ENCODE measurements around the gene PPP6R1.
"Not testable (repeated sequence)": the region's sequence is repeated elsewhere in the genome, so short reads cannot be mapped to it uniquely, and the experiment has no call there.

PPP6R1 gene

DNA sequence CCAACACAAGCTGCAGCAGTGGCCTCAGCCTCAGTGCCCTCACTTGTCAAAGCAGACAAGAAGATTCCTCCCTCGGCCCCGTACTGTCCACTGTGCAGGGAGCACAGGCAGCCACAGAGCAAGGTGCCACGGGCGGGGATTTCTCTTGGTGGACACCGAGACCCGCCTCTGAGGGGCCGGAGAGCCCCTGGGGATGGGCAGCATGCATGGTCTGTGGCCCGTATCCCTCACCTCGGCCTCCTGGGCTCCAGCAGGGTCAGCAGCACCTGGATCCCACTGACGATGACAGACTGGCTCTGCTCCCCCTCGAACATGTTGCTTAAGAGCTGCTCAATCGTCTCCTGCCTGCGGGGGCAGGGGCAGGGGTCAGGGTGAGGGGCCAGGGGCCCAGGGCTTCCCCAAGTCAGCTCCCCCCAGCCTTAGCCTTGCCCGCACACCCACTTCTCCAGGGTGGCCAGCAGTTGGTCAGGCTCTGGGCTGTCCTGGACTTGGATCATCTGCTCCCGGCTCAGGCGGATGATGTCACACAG, 16.8 kb downstream of the PPP6R1 start:
- DNase-seq, result no peak

DNA sequence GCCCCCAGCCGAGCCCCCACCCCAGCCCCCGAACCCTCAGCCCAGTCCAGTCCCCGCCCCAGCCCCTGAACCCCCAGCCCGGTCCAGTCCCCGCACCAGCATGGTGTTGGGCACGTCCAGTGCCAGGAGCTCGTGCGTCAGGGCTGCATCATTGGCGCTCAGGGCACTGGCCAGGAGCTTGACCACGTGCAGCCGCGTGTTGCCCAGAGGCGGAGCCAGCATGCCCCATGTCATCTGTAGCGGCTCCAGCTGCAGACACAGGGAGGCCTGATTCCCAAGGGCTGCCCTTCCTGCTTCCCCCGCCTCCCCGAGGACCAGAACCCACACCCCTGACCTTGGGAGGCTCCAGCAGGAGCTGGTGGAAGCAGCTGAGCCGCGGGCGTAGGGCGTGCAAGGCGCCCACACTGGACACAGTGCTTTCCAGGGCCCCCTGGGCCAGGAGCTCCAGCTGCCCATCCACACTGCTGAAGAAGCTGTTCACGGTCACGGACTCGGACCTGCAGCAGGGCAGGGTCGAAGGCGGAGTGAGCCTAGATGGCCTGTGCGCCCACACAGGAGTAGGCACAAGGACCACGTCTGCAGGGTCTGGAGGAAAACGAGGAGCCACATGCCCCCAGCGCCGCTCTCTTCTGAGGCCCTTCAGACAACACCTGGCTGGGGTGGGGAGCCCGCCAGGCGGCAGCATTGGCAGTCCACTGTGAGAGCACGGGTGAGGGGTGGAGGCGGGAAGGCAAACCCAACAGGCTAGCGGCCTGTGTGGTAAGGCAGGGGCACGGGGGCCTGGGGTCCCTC, 17.5 kb downstream of the PPP6R1 start:
- DNase-seq, result no peak

DNA sequence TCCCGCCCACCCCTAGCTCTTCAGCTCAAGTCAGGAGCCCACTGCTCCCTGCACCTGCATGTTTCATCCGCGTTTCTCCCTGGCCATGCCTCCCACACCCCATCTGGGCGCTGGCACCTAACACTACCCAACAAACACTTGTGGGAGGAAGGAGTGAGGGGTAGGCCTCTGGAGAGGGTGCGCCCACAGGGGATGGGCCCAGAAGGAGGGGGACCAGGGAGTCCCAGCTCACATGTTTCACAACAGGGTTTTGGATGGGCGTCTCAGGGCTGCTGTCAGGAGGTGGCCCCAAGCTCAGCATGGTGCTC, 18.1 kb downstream of the PPP6R1 start:
- DNase-seq, result no peak

DNA sequence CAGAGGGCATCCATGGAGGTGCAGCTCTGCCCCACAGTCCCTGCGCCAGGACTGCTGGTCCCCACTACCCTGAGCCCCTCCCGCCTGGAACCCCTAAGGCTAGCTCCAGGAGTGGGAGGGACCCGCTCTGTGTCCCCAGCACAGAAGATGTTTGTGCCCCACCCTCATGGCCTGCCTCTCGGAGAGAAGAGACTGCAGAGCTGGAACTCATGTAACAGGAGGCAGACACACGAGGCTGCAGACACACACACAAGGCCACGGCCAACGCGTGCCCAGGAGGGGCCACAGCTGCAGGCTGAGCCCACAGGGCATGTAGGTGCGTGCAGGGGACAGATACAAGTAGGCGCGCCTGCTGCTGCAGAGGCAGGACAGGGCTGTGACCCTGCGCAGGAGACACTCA, 19.8 kb downstream of the PPP6R1 start:
- no peak for DNase-seq

DNA sequence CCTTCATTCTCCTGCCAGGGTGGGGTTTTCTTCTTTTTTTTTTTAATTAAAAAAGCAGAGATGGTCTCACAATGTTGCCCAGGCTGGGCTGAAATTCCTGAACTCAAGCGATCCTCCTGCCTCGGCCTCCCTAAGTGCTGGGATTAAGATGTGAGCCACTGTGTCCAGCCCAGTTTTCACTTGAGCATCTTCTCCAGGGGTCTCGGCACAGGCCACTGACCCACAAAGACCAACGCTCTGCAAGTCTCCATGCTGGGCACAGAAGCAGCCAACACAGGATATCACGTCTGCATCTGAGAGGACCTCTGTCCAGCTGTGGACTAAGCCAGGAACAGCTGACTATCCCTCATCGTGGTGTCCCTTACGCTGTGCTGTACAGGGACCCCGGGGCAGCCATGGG, 20.8 kb downstream of the PPP6R1 start:
- DNase-seq, result no peak

DNA sequence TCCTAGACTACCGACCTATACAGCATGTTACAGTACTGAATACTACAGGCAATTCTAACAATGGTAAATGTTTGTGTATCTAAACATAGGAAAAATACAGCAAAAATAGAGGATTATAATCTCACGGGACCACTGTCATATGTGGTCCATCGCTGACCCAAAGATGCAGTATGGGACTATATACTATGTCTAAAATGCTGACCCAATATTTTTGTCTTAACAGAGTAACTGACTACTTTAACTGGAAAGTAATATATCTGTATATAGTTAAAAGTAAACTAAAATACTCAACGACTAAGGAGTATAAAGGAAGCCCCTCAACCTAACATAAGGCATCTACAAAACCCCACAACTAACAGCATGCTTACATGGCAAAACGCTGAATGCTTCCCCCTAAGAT, 25.8 kb downstream of the PPP6R1 start:
- no peak for DNase-seq

DNA sequence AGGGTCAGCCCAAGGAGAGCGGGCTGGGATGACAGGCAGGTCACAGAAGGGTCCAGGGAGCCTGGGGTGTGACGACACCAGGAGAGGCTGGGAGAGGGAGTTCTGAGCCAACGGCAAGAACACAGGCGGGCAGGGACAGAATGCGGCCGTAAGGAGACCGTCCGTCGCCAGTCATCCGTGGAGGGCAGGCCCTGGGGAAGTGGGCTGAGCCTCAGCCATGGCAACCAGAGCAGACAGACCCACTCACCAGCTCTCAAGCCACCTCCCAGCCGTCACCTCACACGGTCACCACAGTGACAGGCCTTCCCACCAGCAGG, 26.6 kb downstream of the PPP6R1 start:
- DNase-seq, result no peak

DNA sequence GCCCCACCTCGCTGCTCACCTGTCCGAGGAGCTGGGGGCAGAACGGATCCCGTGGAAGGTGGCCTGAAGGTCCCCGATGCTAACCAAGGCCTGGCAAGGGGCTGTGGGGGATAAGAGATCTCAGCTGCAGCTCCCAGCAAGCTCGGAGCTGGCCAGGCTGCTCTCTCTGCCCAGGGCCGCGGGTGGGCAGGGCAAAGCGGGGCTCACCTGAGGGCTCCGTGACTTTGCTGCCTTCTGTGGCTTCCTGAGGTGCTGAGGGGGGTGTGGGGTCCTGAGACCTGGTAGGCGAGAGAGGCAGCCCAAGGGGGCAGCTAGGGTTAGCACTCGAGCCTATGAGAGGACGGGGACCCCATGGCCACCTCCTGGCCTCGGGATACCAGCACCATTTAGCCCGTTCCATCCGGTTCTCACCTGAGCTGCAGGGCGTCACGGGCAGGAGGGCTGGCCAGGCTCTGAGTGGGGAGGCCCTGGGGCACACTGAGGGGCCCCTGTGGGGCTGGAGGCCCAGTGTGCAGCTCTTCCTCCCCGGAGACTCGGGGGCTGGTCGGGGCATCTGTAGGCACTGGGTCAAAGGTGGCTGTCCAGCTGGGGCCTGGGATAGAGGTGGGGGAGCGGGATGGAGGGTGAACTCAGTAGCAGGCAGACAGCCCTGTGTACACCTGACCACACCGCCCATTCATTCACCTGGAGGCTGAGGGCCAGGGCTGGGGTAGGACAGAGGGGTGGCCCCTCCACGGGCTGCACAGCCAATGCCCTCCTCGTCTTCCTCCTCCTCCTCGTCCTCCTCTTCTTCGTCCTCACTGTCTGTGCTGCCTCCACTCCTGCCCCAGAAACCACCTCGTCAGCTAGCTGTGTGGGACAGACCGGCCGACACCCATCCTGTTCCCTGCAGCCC, 27.2 kb downstream of the PPP6R1 start:
- DNase-seq, result no peak

DNA sequence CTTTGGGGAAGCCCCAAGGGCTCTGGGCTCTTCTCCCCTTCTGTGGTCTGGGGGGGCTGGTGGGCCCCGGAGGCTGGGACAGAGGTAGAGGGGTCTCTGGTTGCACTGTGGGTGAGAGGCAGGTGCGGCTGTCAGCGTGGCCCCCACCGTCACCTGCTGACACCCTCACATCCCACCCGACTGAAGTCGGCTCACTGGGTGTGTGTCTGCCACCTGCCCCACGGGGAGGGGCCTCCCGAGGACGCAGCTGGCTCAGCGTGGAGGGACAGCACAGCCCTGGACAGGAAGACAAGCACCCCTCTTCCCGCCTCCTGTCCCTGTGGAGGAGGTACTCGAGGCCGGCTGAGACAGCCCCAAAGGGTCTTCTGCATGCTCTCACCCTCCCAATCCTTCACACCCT, 28.0 kb downstream of the PPP6R1 start:
- DNase-seq, result no peak

DNA sequence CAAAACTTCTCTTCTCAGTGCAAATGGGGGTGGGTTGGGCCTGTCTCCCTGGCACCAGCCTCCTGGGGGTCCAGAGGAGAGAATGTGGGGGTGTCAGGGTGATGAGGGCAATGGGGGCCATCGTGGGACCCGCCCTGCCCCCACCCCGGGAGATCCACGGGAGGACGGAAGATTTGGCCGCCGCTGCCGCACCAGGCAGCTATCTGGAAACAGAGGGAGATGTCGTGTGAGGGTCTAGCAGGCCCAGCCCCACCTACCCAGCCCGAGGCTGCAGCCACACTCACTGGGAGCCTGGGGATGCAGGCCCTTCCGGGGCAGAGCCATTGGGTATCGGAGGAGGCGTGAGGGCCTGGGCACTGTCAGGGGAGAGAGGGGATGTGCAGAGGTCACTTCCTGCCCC, 28.5 kb downstream of the PPP6R1 start:
- no peak for DNase-seq

DNA sequence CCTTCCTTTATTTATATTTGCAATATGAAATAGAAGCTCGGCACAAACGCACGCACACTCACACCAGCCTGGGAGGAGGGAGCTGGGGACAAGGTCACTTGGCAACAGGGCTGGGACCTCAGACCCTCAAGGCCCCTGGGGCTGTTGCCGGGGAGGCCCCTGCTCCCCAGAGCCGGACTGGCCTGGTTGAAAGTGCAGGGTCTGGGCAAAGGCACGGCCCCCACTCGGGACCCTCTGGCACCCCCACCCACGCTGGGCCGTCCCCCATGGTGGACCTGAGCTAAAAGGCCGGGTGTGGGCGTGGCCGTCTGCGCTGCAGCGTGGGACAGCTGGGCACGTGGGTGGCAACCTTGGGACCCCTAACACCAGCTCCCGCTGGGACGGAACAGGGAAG, 29.0 kb downstream of the PPP6R1 start:
- no peak for DNase-seq

DNA sequence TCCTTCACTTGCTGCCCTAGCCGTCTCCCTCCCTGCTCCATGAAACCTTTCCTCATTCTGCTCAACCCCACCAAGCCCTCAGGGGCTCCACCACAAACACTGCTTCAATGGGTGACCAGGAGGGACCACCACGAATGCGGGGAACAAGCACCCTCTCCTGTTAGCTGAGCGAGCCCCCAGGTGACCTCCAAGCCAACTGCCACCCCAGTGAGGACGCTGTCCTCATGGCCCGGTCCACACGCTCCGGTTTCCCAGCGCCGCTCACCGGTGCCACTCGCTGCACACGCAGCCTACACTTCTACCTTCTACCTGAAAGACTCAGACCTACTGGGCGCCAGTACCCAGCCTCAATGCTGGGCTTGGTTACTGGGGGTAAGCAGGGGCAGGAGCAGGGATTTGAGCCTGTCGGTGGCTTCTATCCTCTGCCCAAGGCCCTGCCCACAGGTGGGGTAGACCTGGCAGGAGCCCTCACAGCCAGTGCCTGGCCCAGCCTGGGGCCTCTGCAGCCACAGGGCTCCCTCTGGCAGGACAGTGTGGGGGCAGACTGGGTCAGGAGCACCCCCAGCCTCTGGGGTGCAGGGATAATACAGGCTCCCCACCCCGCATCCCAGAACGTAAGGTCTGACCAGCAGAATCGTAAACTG, 29.6 kb downstream of the PPP6R1 start:
- no peak for DNase-seq

DNA sequence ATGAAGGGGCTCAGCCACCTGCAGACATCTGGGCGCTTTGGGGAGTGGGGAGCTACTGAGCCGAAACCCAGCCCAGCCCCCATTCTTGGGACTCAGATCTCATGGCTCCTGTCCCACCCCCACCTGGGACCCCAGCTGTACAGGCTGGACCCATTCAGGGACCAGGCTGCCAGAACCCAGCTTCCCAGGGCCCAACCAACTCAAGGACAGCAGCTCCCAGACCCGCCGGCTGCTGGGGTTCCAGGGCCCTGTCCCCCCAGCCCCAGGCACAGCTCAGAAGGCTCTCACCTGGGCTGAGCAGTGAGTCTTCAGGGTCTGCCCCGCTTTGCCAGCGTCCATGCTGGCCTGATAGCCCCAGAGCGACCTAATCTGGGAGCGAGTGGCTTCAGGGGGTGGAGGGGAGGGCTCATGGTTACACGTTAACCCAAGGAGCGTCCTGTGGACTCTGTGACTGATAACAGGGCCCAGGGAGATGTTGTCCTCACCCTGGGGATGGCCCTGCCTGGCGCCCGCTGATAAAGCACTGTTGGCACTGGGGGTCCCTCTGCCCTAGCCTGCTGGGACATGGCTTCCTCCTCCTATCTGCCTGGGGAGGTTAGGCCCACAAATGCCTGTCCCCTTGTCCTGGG, 30.3 kb downstream of the PPP6R1 start, which contains the start of gene TMEM86B:
Gene TMEM86B, minus strand, starts transcription at position 361 of the 629 bp plus-strand sequence. Its CDS starts 22 bp downstream, at position 339.
- DNase-seq, result no peak

DNA sequence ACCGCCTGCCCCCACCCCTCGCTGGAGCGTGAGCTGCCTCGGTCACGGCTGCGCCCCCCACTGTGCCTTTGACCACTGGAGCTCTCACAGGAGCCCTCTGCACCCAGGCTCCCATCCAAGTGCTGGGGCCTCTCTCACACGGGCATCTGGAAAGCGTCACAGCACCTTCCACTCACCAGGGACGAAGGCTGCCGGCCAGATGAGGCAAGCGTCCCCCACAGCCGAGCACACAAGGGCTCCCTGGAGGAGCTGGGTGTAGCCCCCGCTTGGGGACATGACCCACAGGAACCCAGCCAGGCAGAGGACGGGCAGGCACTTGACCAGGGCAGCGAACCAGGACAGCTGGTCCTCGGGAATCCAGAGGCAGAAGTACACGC, 30.8 kb downstream of the PPP6R1 start:
- DNase-seq, result no peak

DNA sequence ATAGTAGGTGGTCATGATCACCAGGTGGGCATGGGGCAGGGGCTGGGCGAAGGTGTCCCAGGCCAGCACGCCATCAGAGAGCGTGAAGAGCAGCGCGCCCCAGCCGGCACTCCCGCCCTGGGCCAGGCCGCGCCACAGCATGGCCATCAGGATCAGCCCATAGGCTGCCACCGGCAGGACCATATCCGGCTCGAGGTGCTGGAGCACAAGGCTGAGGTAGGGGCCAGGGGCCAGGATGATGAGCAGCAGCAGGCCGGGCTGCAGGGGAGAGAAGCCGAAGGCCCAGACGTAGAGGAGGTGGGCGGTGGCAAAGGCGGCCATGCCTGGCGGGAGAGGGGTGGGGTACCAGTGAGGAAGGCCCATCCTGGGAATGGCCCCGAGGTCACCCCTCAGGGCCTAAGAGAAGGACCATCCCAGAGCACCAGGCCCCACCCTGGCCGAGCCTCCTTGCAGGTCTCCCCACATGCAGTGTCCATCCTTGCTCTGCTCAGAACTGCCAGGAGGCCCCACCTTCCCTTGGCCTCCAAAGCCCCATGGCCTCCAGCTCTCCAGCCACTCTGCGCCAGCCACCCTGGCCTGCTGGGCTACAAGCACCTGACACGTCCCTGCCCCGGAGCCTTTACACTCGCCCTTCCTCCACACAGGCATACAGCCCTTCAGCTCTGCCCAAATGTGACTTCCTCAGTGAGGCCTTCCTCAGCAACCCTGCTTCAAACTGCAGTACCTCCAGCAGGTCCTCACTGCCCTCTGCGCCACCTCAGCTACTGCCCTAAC, 31.4 kb downstream of the PPP6R1 start:
- DNase-seq, result no peak

DNA sequence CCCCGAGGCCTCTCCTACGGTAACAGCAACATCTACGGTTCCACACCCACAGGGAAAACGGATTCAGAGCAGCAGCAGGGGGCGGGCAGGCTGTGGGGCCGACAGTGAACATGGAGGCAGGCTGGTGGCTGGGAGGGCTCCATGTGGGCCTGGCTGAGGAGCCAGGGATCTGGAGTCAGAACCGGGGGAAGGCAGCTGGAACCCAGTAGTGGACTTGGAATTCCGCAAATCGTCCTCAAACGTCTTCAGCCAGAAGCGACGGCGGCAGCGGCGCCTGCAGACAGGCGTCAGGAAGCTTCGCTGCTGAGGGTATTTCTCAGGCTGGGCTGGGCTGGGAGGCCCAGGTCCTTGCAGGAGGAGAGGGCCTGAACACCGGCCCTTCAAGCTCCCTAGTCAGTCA, 32.0 kb downstream of the PPP6R1 start:
- no peak for DNase-seq

DNA sequence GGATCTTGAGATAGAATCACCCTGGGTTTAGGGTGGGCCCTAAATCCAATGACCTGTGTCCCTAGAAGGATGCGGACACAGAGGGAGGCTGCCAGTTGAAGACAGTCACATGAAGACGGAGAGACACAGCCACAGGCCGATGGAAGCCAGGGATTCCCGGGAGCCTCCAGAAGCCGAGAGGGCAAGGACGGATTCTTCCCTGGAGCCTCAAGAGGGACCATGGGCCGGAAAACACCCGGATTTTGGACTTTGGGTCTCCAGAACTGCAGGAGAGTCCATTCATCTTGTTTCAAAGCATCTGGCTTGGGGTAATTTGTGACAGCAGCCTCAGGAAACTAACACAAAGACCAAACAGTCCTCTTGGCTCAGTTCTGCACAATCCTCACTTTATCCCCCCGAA, 32.5 kb downstream of the PPP6R1 start:
- DNase-seq, result no peak

DNA sequence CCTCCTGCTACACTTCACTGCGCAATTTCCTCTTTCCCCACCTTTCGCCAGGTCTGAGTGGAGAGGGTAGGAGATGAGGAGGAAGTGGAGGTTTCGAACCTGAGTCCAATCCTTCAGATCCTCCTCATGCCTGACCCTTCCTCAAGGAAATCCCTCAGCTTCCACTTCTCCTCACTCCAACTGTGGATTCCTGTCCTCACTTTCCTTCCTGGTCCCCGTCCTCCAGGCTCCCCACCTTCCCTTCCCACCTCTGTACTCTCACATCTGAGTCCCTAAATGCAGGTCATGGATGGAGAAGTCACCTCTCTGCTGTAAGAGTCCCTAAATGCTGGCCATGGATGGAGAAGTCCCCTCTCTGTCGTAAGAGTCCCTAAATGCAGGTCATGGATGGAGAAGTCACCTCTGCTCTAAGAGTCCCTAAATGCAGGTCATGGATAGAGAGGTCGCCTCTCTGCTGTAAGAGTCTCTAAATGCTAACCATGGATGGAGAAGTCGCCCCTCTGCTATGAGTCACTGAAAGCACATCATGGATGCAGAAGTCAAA, 33.3 kb downstream of the PPP6R1 start:
- DNase-seq, result no peak

DNA sequence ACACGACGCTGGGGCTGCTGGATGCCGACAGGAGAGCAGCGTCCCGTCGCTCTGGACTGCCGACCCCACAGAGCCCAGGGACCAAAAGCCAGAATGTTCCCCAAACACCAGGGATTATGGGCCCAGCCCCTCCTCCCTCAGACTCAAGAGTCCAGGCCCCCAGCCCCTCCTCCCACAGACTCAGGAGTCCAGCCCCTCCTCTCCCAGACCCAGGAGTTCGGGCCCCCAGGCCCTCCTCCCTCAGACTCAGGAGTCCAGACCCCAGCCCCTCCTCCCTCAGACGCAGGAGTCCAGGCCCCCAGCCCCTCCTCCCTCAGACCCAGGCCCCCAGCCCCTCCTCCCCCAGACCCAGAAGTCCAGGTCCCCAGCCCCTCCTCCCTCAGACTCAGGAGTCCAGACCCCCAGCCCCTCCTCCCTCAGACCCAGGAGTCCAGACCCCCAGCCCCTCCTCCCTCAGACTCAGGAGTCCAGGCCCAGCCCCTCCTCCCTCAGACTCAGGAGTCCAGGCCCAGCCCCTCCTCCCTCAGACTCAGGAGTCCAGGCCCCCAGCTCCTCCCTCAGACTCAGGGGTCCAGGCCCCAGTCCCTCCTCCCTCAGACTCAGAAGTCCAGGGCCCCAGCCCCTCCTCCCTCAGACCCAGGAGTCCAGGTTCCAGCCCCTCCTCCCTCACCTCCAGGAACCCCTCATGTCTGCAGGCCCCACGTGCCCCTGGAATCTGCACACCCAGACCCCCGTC, 34.0 kb downstream of the PPP6R1 start:
- DNase-seq, result not testable (repeated sequence)

DNA sequence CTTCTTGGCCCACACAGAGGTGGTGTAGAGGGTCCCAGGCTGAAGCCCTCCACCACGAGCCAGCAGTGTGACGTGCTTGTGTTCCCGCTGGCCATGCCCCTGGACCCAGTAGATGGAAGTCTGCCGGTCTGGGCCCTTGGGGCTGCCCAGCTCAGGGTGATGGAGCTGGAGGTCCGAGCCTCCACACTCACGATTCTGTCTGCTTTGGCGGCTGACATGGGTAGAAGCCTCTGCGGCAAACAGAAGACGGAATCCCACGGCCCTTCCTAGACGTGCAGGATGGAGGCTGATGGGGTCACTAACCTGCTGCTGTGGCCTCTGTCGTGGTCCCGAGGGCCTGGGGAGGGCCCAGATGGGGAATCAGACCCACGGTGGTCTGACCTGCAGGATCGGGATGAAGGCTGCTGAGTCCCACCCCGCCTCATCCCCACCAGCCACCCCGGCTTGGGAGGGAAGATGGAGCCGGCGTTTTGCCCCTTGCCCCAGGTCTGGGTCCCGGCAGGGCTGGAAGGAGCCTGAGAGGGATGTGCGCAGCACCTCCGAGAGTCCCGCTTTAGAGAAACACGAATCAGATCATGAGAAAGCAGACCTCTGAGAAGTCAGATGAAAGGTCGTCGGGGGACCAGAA, 34.7 kb downstream of the PPP6R1 start:
- DNase-seq, result no peak
